Measurements from ENCODE around the gene LZTS3.
A peak's percentile ranks its signal among the peaks of the same experiment; 100 is the strongest.
"Not testable (repeated sequence)": the region's sequence is repeated elsewhere in the genome, so short reads cannot be mapped to it uniquely, and the experiment has no call there.

Gene LZTS3

GRCh38 chr20:3168829-3169590, 4.3 kb downstream of the LZTS3 start:
- FAIRE-seq: no peak
- DNase-seq (ENCODE audit: extremely low spot score, insufficient read length, low read depth): no peak

GRCh38 chr20:3168079-3168828, 5.1 kb downstream of the LZTS3 start:
- no peak for DNase-seq (ENCODE audit: extremely low spot score, insufficient read length, low read depth)
- FAIRE-seq: no peak

GRCh38 chr20:3167738-3168078, 5.6 kb downstream of the LZTS3 start:
- FAIRE-seq (no peak), DNase-seq (ENCODE audit: extremely low spot score, insufficient read length, low read depth) (no peak)

- DNase-seq (ENCODE audit: extremely low spot score, insufficient read length, low read depth): no peak
- no peak for FAIRE-seq
Observed at GRCh38 chr20:3166913-3167342, 6.4 kb downstream of the LZTS3 start.

- DNase-seq (ENCODE audit: extremely low spot score, insufficient read length, low read depth): no peak
- no peak for FAIRE-seq
Observed at GRCh38 chr20:3166338-3166912, 6.9 kb downstream of the LZTS3 start.

GRCh38 chr20:3165473-3166337, 7.6 kb downstream of the LZTS3 start:
- no peak for DNase-seq (ENCODE audit: extremely low spot score, insufficient read length, low read depth)
- FAIRE-seq: no peak

GRCh38 chr20:3164763-3165410, 8.5 kb downstream of the LZTS3 start:
- FAIRE-seq (no peak), DNase-seq (ENCODE audit: extremely low spot score, insufficient read length, low read depth) (no peak)

- no peak for FAIRE-seq
- DNase-seq (ENCODE audit: extremely low spot score, insufficient read length, low read depth): no peak
Observed at GRCh38 chr20:3164043-3164762, 9.1 kb downstream of the LZTS3 start.

- FAIRE-seq: no peak
- DNase-seq (ENCODE audit: extremely low spot score, insufficient read length, low read depth): no peak
Observed at GRCh38 chr20:3163099-3164042, 10.0 kb downstream of the LZTS3 start.

- no peak for FAIRE-seq
- no peak for DNase-seq (ENCODE audit: extremely low spot score, insufficient read length, low read depth)
Observed at GRCh38 chr20:3162080-3162611, 11.2 kb downstream of the LZTS3 start.

GRCh38 chr20:3161316-3162079, 11.9 kb downstream of the LZTS3 start:
- FAIRE-seq (no peak), DNase-seq (ENCODE audit: extremely low spot score, insufficient read length, low read depth) (no peak)

- DNase-seq (ENCODE audit: extremely low spot score, insufficient read length, low read depth): no peak
- FAIRE-seq: no peak
Observed at GRCh38 chr20:3160418-3160817, 12.9 kb downstream of the LZTS3 start.

- no peak for FAIRE-seq
Observed at GRCh38 chr20:3158968-3159431, 14.3 kb downstream of the LZTS3 start.

GRCh38 chr20:3157817-3158216, 15.5 kb downstream of the LZTS3 start:
- FAIRE-seq (no peak), DNase-seq (ENCODE audit: extremely low spot score, insufficient read length, low read depth) (no peak)

More at GRCh38 chr20:3158968-3159431, 14.3 kb downstream of the LZTS3 start:
- no peak for DNase-seq (ENCODE audit: extremely low spot score, insufficient read length, low read depth)

- FAIRE-seq: peak; percentile 81
Observed at GRCh38 chr20:3156811-3157619, 16.3 kb downstream of the LZTS3 start.

GRCh38 chr20:3152057-3152644, 21.2 kb downstream of the LZTS3 start:
- FAIRE-seq; DNase-seq (ENCODE audit: extremely low spot score, insufficient read length, low read depth): not testable (repeated sequence)

More at GRCh38 chr20:3156811-3157619, 16.3 kb downstream of the LZTS3 start:
- DNase-seq (ENCODE audit: extremely low spot score, insufficient read length, low read depth): no peak

Measured in GM18507 (cell line).